ENCODE results near the gene CCBE1.
"Not testable (repeated sequence)": the region's sequence is repeated elsewhere in the genome, so short reads cannot be mapped to it uniquely, and the experiment has no call there.

CCBE1 gene

GRCh38 chr18:59697236-59697932 lies at the start of gene CCBE1:
Gene CCBE1, minus strand, starts transcription at chr18:59697423.
- DNase-seq, result peak; percentile 65

DNA sequence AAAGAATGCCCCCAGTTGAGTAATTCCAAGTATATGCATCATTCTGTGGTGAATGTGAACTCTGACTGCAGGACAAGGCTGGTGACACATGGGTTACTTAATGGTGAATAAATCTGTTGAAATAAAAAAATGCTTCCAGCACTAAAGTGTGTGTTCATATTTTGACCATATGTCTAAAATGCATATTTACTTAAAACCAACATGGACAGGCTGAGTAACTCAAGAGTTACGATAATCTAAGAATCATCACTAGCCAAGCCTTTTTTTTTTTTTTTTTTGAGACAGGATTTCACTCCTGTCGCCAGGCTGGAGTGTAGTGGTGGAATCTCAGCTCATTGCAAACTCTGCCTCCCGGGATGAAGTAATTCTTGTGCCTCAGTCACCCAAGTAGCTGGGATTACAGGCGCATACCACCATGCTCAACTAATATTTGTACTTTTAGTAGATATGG lies 47.1 kb upstream of the CCBE1 start:
- DNase-seq, result no peak

DNA sequence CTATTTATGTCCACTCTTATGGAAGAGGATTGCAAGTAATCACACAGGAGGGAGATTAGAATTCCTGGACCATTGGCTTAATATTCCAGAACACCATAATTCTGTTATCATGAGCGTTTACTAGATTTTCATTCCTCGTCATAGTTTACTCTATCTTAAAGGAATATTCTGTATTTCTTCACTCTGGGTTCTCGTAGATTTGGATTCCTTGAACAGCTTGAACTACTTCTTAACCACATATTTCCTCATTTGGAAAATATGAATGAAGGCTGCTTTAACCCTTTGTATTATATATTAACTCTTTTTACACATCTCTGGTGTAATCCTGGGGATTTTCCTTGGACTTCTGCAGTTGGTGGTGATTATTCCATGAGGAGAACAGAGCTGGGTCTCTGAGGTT lies 46.3 kb upstream of the CCBE1 start:
- no peak for DNase-seq

DNA sequence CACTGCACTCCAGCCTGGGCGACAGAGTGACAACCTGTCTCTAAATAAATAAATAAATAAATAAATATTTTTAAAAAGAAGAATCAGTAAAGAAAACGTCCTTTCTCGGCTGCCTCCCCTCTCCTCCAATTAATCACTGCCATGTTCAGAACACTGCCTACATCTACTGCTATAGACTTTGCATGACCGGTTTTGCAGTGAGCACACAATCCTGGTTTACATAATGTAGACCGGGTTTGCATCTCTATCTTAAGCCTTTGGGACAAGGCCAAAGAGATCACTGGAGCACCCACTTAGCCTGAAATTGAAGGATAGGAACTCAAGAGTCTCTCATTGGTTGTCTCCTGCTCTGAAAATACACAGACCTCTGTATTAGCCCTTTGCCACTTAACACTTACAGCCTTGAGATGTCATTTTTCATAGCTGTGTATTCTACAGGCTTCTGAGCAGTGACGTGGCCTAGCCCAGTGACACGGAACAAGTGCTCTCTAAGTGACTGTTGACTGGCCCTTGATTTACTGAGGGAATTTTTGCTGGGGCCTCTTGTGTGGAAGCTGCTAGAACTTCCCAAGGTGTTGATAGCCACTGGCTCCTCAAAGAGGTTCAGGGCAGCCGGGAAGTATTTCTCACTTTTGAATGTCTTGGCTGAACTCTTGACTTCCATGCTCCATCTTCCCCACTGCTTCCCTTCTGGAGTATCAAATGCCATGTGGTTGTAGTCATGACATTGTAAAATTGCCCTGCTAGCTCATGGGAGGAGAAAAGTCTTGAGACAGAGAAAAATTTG lies 45.3 kb upstream of the CCBE1 start:
- DNase-seq, result no peak

DNA sequence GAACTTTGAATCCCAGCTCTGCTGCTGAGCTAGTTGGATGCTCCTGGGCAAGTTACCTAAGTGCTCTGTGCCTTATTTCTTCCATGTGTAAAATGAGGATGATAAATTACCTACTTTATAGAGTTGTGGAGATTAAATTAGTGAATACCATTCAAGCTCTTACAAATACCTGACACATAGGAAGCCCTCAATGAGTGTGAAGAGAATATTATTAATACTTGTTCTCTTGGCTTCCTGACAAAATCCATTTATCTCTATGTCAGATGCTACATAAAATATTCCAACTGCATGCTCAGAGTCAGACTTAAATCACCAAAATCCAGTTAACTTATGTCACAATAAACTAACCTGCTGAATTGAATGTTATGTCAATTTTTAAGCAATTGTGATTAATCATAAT lies 42.9 kb upstream of the CCBE1 start:
- no peak for DNase-seq

DNA sequence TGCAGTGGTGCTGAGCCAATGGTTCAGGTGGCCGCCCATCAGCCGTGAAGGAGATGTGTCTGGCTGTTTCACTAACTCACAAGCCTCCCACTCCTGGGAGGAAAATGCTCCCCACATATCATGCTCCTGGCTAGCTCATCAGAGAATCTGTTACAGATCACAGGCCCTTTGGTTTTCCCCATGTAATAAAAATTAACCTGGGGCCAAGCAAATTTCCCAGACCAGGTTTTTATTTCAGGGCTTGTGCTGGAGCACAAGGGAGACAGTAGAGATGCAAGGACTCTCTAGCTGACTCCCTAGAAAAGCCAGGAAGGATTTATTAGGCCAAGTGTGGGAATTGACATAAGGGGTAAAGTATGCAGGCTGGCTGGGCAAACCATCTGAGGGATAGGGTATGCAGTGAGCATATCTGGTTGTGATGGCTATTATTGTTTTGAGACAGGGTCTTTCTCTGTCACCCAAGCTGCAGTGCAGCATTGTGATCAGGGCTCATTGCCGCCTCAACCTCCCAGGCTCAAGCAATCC lies 40.6 kb upstream of the CCBE1 start:
- DNase-seq, result no peak

GRCh38 chr18:59737335-59737734 lies 40.1 kb upstream of the CCBE1 start:
- DNase-seq, result not testable (repeated sequence)

GRCh38 chr18:59736061-59736460 lies 38.8 kb upstream of the CCBE1 start:
- no peak for DNase-seq

- DNase-seq, result no peak
Measured at GRCh38 chr18:59735269-59735860, 38.1 kb upstream of the CCBE1 start.

GRCh38 chr18:59733421-59733820 lies 36.2 kb upstream of the CCBE1 start:
- DNase-seq, result no peak

DNA sequence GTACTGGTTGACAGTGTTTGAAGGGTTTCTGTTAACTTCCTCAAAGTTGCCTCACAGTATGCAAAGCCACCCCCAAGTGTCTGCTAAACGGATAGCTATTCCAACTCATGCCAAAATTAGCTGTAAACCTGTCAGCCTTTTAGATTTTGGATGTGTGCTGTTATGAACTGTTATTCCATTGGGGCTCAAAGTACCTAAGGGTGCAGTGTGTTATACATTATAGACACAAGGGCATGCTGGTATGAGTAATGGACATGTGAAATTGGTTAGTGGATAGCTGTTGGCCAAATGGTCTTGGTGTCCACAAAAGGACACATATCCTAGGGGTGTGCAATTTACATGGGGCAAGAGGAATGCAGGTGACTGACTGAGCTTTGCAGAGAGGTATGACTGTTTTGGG lies 33.7 kb upstream of the CCBE1 start:
- no peak for DNase-seq

- no peak for DNase-seq
Measured at GRCh38 chr18:59729781-59730180, 32.6 kb upstream of the CCBE1 start.

- DNase-seq, result no peak
Measured at GRCh38 chr18:59728816-59729215, 31.6 kb upstream of the CCBE1 start.

- no peak for DNase-seq
Measured at GRCh38 chr18:59725142-59725541, 27.9 kb upstream of the CCBE1 start.

DNA sequence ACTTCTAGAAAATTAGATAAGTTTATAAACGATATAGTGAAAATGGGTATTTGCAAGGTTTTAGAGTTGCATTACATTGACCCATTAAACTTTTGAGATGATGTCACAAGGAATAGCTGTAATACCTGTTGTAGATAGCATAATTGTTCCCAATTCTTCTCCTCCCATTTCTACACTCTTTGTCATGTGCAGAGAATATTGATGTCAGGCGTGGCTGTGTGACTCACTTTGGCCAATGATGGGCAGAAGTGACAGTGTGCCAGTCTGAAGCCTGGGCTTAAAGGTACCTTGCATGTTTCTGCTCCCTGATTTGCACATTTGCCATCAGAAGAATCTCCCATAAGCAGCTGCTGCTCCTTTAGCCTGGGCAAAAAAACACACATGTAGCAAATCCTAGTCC lies 26.9 kb upstream of the CCBE1 start:
- DNase-seq, result no peak

DNA sequence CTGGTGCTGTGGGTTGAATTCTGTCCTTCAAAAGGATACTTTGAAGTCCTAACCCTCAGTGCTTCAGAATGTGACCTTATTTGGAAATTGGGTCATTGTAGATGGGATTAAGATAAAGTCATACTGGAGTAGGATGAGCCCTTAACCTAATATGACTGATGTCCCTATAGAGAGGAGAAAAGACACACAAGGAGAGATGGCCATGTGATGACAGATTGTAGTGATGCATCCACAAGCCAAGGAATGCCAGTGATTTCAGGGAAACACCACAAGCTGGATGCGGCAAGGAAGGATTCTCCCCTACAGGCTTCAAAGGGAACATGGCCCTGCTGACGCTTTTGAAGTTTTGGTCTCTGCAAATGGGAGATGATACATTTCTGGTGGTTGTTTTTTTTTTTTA lies 24.7 kb upstream of the CCBE1 start:
- no peak for DNase-seq

- DNase-seq, result no peak
Measured at GRCh38 chr18:59721211-59721610, 24.0 kb upstream of the CCBE1 start.

- DNase-seq, result no peak
Measured at GRCh38 chr18:59719544-59720181, 22.4 kb upstream of the CCBE1 start.

DNA sequence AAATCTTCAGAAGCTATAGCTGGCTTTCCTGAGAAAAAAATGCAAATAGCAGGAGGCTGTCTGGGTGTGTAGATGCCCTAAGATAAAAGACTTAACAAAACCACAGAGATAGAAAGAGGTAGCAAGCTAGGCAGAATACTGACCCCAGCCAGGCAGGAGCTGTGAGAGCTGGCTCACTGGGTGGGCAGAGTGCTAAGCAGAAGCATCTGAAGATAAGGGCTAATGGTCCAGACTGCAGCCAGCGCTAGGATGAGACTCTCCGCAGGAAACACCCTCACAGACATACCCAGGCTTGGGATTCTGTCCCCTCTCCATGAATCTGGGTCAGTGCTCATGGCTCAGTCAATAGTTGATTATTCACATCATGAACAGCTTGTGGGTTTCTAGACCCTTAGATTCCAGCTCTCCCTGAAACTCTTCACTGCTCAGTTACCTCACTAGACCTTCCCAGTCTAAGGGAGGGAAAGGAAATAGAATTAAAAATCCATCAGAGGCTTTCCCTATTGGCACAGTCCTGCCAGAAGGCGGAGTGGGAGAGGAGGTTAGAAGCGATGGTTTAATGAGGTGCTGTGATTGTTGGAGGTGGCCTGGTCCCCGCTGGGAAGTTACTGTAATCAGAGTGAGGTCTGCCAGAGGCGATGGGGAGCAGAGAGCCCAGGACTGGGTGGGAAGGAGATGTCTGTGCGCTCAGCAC lies 21.4 kb upstream of the CCBE1 start:
- DNase-seq, result no peak

DNA sequence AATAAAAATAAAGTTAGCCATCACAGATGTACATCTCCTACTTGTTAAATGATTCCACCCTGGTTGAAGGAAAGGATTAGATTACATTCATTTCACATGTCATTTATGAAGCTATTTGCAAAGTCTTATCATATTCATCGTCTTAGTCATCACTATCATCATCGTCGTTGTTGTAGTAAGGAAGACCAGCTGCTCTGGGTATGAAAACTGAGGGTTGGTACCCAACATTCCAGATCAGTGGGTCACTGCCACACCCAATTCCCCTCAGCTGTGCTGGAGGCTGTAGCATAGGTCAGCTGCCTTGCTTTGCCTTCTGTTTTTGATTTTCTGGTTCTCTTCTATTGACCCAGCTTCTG lies 20.9 kb upstream of the CCBE1 start:
- DNase-seq, result no peak

DNA sequence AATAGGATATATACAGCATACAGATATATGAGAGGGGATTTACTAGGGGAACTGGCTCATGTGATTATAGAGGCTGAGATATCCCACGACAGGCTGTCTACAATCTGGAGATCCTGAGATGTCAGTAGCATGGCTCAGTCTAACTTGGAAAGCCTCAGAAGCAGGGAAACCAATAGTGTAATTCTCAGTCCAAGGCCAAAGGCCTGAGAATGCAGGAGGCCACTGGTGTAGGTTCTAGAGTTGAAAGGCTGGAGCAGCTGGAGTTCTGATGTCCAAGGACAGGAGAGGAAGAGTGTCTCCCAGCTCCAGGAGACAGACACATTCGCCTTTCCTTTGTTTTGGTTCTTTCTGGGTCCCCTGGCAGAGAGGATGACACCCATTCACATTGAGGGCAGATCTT lies 20.1 kb upstream of the CCBE1 start:
- no peak for DNase-seq

DNA sequence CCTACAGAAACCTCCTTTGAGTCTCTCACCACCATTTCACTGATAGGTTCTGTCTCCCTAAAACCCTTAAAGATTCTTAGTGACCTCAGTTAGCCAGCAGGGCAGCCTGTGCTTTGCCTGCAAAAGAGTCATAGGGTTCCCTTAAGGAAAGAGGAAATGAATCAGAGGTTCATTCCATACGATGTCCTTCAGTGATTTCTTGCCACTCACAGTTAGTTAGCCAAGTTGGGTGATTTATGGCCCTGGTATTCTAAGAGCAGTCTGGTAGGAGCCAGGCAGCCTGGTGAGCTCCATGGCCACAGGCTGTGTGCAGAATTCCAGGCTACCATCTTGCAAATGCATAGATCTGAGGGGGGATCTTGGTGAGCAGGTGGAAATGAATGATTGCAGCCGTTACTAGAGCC lies 18.7 kb upstream of the CCBE1 start:
- no peak for DNase-seq

DNA sequence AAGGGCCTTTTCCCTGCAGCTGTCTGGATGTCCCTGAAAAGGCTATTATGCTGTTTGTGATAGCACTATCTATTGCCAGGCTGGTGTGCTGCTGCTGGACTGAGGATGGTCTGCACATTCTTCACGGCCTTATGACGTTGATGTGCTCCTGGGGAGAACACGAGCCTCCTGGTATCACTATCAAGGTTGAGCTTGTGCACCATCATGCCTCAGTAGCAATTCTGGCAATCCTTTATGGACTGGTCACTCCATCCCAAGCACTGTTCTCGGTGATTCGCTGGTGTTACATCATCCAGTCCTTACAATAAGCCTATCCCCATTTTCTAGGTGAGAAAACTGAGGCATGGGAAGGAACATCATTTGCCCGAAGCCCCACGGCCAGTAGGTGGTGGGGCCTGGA lies 18.2 kb upstream of the CCBE1 start:
- no peak for DNase-seq
